NCI-H1436 treated with DMSO at 0.1 percent for 48 hours (cell line): ENCODE data around the gene TMEM125.

Experiments used
- DNase-seq: peaks from one replicate; lab custom pipeline; 2025; lab: John Stamatoyannopoulos, UW

Gene TMEM125

GRCh38 chr1:43293896-43294760 is 24.3 kb downstream of the TMEM125 start:
- no peak for DNase-seq

GRCh38 chr1:43294761-43295160 is 25.0 kb downstream of the TMEM125 start:
- no peak for DNase-seq

GRCh38 chr1:43296207-43296606 is 26.4 kb downstream of the TMEM125 start:
- DNase-seq = no peak

- no peak for DNase-seq
These were observed 28.3 kb downstream of the TMEM125 start for GRCh38 chr1:43298055-43298454.

- no peak for DNase-seq
These were observed 29.3 kb downstream of the TMEM125 start for GRCh38 chr1:43299101-43299500.

DNA sequence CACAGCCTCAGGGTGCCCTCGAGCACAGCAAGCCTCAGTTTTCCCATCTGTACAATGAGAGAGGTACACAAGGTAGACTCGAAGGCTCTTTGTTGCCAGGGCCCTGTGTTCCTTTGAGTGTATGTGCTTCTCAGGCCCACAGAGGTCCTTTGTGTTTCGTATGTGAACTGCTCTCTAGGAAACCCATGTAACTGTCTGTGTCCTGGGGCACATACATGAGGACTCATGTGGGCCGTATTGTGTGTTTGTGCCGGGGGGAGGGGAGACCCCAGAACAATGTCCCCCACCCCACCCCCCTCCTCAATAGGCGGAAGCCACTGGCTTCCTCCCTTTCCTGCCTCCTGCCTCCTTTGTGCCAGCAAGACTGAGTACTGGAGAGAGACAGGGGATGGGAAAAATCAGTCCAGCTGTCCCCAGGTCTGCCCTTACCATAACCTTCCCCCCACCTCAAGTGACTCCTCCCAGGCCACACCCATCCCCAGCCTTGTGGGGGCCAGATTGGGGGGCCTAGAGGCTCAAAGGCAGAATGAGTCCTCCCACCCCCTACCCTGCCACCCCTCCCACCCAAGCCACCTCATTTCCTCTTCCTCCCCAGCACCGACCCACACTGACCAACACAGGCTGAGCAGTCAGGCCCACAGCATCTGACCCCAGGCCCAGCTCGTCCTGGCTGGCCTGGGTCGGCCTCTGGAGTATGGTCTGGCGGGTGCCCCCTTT is 30.8 kb downstream of the TMEM125 start, which contains the start of gene TIE1:
TIE1 (plus strand) TSS at position 605 of the 717 bp plus-strand sequence; CDS start at position 695, 90 bp downstream.
- DNase-seq = no peak

- DNase-seq = no peak
These were observed 32.4 kb downstream of the TMEM125 start for GRCh38 chr1:43302201-43302600.

- no peak for DNase-seq
These were observed 33.1 kb downstream of the TMEM125 start for GRCh38 chr1:43302721-43303470.

- DNase-seq = no peak
These were observed 33.9 kb downstream of the TMEM125 start for GRCh38 chr1:43303471-43304313.

DNA sequence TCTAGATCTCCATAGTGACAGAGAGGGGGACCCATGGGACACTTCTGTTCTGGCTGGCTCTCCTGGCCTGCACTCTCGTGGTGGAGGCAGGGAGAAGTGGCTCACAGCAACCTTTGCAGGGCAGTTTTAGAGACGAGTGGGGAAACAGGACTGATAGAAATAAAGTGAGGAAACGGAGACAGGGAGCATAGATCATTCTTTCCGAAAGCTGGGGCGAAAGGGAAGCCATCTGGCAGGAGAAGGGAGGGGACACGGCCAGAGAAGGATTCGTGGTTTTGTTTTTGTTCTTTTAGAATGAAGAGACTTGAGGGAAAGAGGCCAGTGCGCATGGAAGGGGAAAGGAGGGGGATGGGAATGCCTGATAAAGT is 34.5 kb downstream of the TMEM125 start:
- DNase-seq = no peak

GRCh38 chr1:43304771-43305300 is 35.1 kb downstream of the TMEM125 start:
- DNase-seq = no peak

GRCh38 chr1:43305461-43305860 is 35.7 kb downstream of the TMEM125 start:
- DNase-seq = no peak

DNA sequence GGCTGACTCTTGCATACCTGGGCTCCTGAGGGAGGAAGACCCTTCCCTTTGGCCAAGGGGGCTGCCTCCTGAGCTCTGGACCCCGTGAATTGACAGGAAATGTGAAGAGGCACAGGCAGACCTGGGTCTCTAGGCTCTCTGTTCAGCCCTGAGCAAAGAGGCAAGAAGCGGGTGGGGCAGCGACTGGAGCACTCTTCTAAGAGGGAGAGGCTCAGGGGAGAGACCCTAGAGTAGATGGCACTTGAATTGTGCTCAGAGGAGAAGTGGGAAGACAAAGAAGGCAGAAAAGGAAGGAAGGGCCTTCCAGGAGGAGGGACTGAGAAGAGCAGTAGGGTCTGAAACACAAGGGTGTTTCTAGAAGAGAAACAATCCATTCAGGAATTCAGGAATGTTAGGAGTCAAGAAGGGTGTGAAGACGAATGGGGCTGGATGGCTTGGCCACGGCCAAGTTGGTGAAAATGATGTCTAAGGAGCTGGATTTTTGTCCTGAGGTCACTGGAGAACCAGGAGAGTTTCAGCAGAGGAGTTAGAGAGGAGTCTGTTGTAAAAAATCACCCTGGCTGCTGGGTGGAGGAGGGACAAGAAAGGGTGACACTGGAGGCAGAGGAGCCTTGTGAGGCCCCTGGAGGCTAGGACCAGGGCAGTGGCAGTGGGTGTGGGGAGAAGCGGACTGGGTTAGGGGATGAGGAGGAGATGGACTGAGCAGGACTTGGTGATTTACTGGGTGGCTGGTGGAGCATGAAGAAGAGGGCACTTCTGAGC is 36.3 kb downstream of the TMEM125 start:
- no peak for DNase-seq

GRCh38 chr1:43306688-43307457 is 37.1 kb downstream of the TMEM125 start:
- no peak for DNase-seq

DNA sequence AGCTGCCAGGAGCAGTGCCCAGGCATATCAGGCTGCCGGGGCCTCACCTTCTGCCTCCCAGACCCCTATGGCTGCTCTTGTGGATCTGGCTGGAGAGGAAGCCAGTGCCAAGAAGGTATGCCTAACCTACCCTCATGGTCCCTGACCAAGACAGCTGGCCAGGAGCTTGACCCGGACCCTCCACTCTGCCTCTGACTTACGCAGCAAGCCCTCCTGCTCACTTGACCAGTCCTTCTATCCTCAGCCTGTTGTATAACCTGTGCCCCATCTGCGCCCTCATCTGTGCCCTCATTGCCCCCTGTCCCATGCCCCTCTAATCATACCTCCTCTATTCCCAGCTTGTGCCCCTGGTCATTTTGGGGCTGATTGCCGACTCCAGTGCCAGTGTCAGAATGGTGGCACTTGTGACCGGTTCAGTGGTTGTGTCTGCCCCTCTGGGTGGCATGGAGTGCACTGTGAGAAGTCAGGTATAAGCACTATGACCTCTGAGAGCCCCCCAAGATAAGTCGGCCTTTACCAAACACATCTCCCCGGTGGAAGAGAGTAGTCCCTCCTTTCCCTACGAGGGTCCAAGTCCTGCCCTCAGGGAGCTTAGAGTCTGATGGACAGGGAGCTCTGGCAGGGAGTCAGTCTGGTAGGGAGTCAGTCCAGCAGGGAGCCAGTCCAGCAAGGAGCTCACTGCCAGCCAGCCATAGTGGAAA is 37.8 kb downstream of the TMEM125 start:
- DNase-seq = no peak

DNA sequence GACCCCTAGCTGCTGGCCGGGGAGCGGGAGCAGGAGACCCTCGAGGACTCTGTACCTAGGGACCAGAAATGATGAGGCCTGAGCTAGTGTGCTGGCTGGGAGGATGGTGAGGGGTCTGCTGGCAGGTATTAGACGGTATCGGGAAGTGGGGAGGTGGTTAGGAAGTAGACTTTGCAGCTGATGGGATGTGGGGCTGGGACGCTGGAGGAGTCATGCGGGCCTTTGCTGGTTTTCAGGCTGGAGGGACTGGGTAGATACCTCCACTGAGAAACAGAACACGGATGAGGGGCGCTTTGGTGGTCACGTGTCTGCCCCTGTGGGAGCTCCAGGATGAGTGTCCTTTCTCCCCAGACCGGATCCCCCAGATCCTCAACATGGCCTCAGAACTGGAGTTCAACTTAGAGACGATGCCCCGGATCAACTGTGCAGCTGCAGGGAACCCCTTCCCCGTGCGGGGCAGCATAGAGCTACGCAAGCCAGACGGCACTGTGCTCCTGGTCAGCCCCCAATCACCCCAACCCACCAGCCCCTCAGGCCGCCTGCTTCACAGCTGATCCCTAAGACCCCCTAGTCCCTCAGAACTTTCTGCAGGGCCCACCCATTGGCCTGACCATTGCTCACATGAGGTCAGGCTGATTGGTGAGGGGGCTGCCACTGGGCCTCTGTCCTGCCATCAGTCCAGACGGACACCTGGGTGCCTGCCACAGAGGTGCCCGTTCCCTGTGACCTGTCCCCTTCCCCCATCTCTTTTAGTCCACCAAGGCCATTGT is 39.0 kb downstream of the TMEM125 start:
- no peak for DNase-seq

- no peak for DNase-seq
These were observed 39.7 kb downstream of the TMEM125 start for GRCh38 chr1:43309405-43310025.

- no peak for DNase-seq
These were observed 41.7 kb downstream of the TMEM125 start for GRCh38 chr1:43311521-43311920.
